Mesendoderm (in vitro differentiated cells): ENCODE measurements around the gene EME2.

ENCODE experiments used
- DNase-seq: peaks from one replicate; pipeline ENCODE4 v3.0.0; 2013
- H2AK5ac ChIP-seq: 2 replicates; pipeline ENCODE4 v1.6.1; 2013; ENCODE audit warnings: low read length, inconsistent platforms
- H2BK120ac ChIP-seq: 2 replicates; pipeline ENCODE4 v1.6.1; 2013; ENCODE audit warnings: low read depth, mild to moderate bottlenecking, low read length, moderate library complexity, mixed read lengths
- H2BK15ac ChIP-seq: replicated peaks from 2 replicates; pipeline ENCODE4 v1.6.1; 2013; ENCODE audit warnings: low read depth, mild to moderate bottlenecking, moderate library complexity
- H2BK5ac ChIP-seq: 2 replicates; pipeline ENCODE4 v1.6.1; 2013; ENCODE audit warnings: low read length, inconsistent platforms
- H3K18ac ChIP-seq: 2 replicates; pipeline ENCODE4 v1.6.1; 2013; ENCODE audit warnings: mild to moderate bottlenecking, low read length, mixed read lengths
- H3K23ac ChIP-seq: one replicate; pipeline ENCODE4 v1.6.1; 2013; ENCODE audit warnings: low read length
- H3K27ac ChIP-seq: 2 replicates; pipeline ENCODE4 v1.5.1; 2013; ENCODE audit warnings: low read depth, mild to moderate bottlenecking, inconsistent platforms, low read length, moderate library complexity
- H3K27me3 ChIP-seq: 2 replicates; pipeline ENCODE4 v1.6.1; 2013; ENCODE audit warnings: low read length, control low read depth, mild to moderate bottlenecking, inconsistent platforms; ENCODE audit not compliant: insufficient read depth, poor library complexity
- H3K36me3 ChIP-seq: 2 replicates; pipeline ENCODE4 v1.6.1; 2013; ENCODE audit warnings: low read length, inconsistent platforms; ENCODE audit not compliant: control insufficient read depth, insufficient read depth
- H3K4ac ChIP-seq: one replicate; pipeline ENCODE4 v1.6.1; 2013; ENCODE audit warnings: low read depth, mild to moderate bottlenecking, low read length, moderate library complexity
- H3K4me1 ChIP-seq: 2 replicates; pipeline ENCODE4 v1.6.1; 2013; ENCODE audit warnings: low read depth, low read length, inconsistent platforms; ENCODE audit not compliant: control insufficient read depth
- H3K4me2 ChIP-seq: 2 replicates; pipeline ENCODE4 v1.6.1; 2013; ENCODE audit warnings: low read length
- H3K4me3 ChIP-seq: 2 replicates; pipeline ENCODE4 v1.5.1; 2013; ENCODE audit warnings: mild to moderate bottlenecking, low read length
- H3K56ac ChIP-seq: one replicate; pipeline ENCODE4 v1.6.1; 2013; ENCODE audit warnings: low read length
- H3K79me1 ChIP-seq: 2 replicates; pipeline ENCODE4 v1.6.1; 2013; ENCODE audit warnings: low read length, inconsistent platforms
- H3K79me2 ChIP-seq: 2 replicates; pipeline ENCODE4 v1.6.1; 2013; ENCODE audit warnings: mild to moderate bottlenecking, low read length; ENCODE audit not compliant: control insufficient read depth, insufficient read depth
- H3K9ac ChIP-seq: 2 replicates; pipeline ENCODE4 v1.6.1; 2013; ENCODE audit warnings: low read length, inconsistent platforms
- H4K5ac ChIP-seq: one replicate; pipeline ENCODE4 v1.6.1; 2013; ENCODE audit warnings: low read length
- H4K8ac ChIP-seq: one replicate; pipeline ENCODE4 v1.6.1; 2013; ENCODE audit warnings: low read depth, mild to moderate bottlenecking, control low read depth, low read length, moderate library complexity
- WGBS: extraction: QIAGEN DNeasy Blood & Tissue Kit; methylation state at CpG from one replicate; pipeline ENCODE4 v1.1.7; 2013; ENCODE audit warnings: low lambda C conversion rate, missing lambda C conversion rate; ENCODE audit not compliant: insufficient coverage; ENCODE audit errors: extremely low coverage; 5-methylcytosine and 5-hydroxymethylcytosine counted together

The EME2 gene

DNA sequence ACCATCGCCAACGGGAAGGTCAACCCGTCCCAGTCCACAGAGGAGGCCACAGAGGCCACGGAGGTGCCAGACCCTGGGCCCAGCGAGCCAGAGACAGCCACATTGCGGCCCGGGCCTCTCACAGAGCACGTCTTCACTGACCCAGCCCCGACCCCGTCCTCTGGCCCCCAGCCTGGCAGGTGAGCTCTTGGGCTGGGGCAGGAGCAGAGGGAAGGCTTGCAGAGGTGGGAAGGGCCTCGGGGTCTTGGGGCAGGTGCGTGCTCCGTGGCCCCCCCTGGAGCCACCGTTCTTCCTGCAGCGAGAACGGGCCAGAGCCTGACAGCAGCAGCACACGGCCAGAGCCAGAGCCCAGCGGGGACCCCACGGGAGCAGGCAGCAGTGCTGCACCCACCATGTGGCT, 6.4 kb upstream of the EME2 start:
- no peak overlapping the region for H3K9ac ChIP-seq
- no peak overlapping the region for H2BK5ac ChIP-seq
- no peaks in the 10 kb centered on the region for H3K4me1 ChIP-seq
- H3K18ac ChIP-seq: no peak overlapping the region
- no peak overlapping the region for H3K56ac ChIP-seq
- H3K27ac ChIP-seq: no peak overlapping the region
- no peak overlapping the region for H2BK15ac ChIP-seq
- no peak overlapping the region for H3K4me3 ChIP-seq
- H3K27me3 ChIP-seq: no peaks in the 10 kb centered on the region
- no peak overlapping the region for H4K8ac ChIP-seq
- H3K79me1 ChIP-seq: no peaks in the 10 kb centered on the region
- no peak overlapping the region for H2BK120ac ChIP-seq
- no peak overlapping the region for H3K4me2 ChIP-seq
- H2AK5ac ChIP-seq: no peak overlapping the region
- H3K79me2 ChIP-seq: no peaks in the 10 kb centered on the region
- no peak overlapping the region for H3K4ac ChIP-seq
- no peak overlapping the region for H4K5ac ChIP-seq
- DNase-seq: no peak
- H3K23ac ChIP-seq: no peak overlapping the region
- H3K36me3 ChIP-seq: no peaks in the 10 kb centered on the region
- whole genome bisulfite sequencing: no CpG with 5 or more reads among the region's 19 CpGs

DNA sequence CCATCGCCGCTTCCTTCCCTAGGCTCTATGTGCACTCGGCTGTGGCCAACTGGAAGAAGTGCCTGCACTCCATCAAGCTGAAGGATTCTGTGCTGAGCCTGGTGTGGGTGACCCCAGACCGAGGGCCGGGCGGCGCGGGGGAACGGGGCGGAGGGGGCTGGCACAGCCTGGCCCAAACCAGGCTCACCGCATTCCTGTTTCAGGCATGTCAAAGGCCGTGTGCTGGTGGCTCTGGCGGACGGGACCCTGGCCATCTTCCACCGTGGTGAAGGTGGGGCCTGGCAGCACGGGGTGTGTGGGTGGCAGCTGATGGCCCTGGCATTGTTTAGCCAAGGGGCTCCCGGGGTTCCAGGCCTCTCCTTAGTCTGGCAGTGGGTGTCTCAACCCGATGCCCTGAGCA, 5.9 kb upstream of the EME2 start:
- Histone ChIP-seq H3K4ac (no peak overlapping the region), H3K4me3 (no peak overlapping the region), H2BK15ac (no peak overlapping the region), H4K8ac (no peak overlapping the region), H3K9ac (no peak overlapping the region), H3K27me3 (no peaks in the 10 kb centered on the region), H4K5ac (no peak overlapping the region), H3K79me1 (no peaks in the 10 kb centered on the region), H3K56ac (no peak overlapping the region), H3K18ac (no peak overlapping the region), H3K4me1 (no peaks in the 10 kb centered on the region), H3K23ac (no peak overlapping the region), H2BK5ac (no peak overlapping the region), H3K36me3 (no peaks in the 10 kb centered on the region), H3K4me2 (no peak overlapping the region), H3K79me2 (no peaks in the 10 kb centered on the region), H3K27ac (no peak overlapping the region), H2AK5ac (no peak overlapping the region), H2BK120ac (no peak overlapping the region)
- no CpG with 5 or more reads among the region's 18 CpGs for WGBS
- DNase-seq: no peak

DNA sequence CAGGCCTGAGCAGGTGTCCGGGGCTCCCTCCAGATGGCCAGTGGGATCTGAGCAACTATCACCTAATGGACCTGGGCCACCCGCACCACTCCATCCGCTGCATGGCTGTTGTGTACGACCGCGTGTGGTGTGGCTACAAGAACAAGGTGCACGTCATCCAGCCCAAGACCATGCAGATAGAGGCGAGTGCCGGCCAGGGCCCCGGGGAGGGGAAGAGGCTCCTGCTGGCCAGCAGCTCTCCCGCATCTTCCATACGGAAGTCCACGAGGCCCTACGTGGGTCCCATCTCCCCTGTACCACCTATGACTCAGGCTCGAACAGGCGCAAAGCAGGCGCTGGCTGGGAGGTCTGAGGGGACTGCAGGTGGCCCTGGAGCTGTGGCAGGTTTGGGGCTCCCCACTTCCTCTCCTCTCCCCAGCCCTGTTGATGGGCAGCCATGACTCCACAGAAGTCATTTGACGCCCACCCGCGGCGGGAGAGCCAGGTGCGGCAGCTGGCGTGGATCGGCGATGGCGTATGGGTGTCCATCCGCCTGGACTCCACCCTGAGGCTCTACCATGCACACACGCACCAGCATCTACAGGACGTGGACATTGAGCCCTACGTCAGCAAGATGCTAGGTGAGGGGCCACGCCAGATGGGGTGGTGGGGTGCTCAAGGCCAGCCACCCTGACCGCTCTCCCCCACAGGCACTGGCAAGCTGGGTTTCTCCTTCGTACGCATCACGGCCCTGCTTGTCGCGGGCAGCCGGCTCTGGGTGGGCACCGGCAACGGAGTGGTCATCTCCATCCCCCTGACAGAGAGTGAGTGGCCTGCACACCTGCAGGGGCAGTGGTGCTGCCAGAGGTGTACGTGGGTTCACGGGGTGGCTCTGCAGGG, 5.3 kb upstream of the EME2 start:
- Histone ChIP-seq H2BK120ac (no peak overlapping the region), H3K18ac (no peak overlapping the region), H3K27ac (no peak overlapping the region), H3K27me3 (no peaks in the 10 kb centered on the region), H4K5ac (no peak overlapping the region), H4K8ac (no peak overlapping the region), H2BK5ac (no peak overlapping the region), H3K23ac (no peak overlapping the region), H3K4me1 (no peaks in the 10 kb centered on the region), H3K79me1 (peaks cover 2% of the 10 kb centered on the region), H3K9ac (no peak overlapping the region), H3K4me3 (no peak overlapping the region), H2AK5ac (no peak overlapping the region), H3K56ac (no peak overlapping the region), H3K79me2 (peaks cover 5% of the 10 kb centered on the region), H3K4ac (no peak overlapping the region), H3K36me3 (no peaks in the 10 kb centered on the region), H3K4me2 (no peak overlapping the region), H2BK15ac (no peak overlapping the region)
- no peak for DNase-seq
- WGBS: no CpG with 5 or more reads among the region's 42 CpGs

DNA sequence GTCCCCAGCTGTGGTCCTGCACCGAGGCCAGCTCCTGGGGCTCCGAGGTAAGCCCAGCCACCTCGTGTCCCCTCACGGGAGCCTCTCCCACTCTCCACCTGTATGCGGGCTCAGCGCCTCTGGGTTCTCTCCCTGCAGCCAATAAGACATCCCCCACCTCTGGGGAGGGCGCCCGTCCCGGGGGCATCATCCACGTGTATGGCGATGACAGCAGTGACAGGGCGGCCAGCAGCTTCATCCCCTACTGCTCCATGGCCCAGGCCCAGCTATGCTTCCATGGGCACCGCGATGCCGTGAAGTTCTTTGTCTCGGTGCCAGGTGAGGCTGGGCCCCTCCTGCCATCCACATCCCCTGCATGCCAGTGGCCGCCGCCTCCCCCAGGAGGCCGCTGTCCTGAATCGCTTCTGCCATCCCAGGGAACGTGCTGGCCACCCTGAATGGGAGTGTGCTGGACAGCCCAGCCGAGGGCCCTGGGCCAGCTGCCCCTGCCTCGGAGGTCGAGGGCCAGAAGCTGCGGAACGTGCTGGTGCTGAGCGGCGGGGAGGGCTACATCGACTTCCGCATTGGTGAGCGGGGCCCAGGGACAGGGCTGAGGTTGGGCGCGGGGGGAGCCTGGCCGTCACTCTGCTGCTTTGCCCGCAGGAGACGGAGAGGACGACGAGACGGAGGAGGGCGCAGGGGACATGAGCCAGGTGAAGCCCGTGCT, 4.4 kb upstream of the EME2 start:
- no peaks in the 10 kb centered on the region for H3K27me3 ChIP-seq
- no peak overlapping the region for H3K27ac ChIP-seq
- peaks cover 11% of the 10 kb centered on the region for H3K79me2 ChIP-seq
- H3K36me3 ChIP-seq: no peaks in the 10 kb centered on the region
- no peak overlapping the region for H3K23ac ChIP-seq
- no peak overlapping the region for H3K56ac ChIP-seq
- no peak overlapping the region for H2AK5ac ChIP-seq
- no peak overlapping the region for H2BK120ac ChIP-seq
- H3K4me1 ChIP-seq: no peaks in the 10 kb centered on the region
- no peak overlapping the region for H3K4me2 ChIP-seq
- no peak overlapping the region for H3K4ac ChIP-seq
- H3K4me3 ChIP-seq: no peak overlapping the region
- no peak for DNase-seq
- H2BK5ac ChIP-seq: no peak overlapping the region
- no peak overlapping the region for H3K9ac ChIP-seq
- no peak overlapping the region for H4K8ac ChIP-seq
- no CpG with 5 or more reads among the region's 41 CpGs for WGBS
- no peak overlapping the region for H4K5ac ChIP-seq
- no peak overlapping the region for H2BK15ac ChIP-seq
- H3K79me1 ChIP-seq: peaks cover 2% of the 10 kb centered on the region
- no peak overlapping the region for H3K18ac ChIP-seq

DNA sequence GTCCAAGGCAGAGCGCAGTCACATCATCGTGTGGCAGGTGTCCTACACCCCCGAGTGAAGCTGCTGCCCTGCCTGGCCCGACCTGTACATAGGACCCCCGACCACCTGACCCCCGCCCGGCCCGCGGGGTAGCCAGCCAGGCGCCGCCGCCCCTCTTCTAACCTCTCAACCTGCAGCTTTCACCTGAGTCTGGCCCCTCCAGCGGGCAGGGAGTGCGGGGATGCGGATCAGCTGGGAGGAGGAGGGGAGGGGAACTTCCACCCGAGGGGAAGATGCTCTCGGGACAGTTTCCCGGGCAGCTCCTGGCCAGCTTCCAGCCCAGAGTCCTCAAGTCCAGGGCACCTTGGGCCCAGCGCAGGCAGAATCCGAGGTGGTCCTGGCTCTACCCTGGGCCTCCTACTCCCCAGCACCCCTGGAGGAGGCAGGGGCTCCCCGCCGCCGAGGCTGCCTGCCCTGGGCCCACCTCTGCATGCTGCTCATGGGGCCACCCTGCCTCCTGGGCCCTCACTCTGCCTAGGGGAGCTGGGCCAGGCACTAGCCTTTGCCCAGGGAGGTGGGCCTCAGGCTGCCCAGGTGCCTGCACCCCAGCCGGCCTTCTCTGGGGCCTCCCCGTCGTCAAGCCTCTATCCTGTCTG, 3.7 kb upstream of the EME2 start:
- Histone ChIP-seq H4K8ac (no peak overlapping the region), H3K79me2 (peaks cover 11% of the 10 kb centered on the region), H3K23ac (no peak overlapping the region), H3K4me1 (no peaks in the 10 kb centered on the region), H3K4me2 (no peak overlapping the region), H3K4ac (no peak overlapping the region), H3K79me1 (peaks cover 3% of the 10 kb centered on the region), H3K36me3 (no peaks in the 10 kb centered on the region), H4K5ac (no peak overlapping the region), H3K56ac (no peak overlapping the region), H3K27ac (no peak overlapping the region), H2BK15ac (no peak overlapping the region), H2BK120ac (no peak overlapping the region), H2AK5ac (no peak overlapping the region), H2BK5ac (no peak overlapping the region), H3K18ac (no peak overlapping the region), H3K4me3 (no peak overlapping the region), H3K27me3 (no peaks in the 10 kb centered on the region), H3K9ac (no peak overlapping the region)
- WGBS: no CpG with 5 or more reads among the region's 26 CpGs
- no peak for DNase-seq
